ENCODE results near the gene KLF13.

Gene KLF13

GRCh38 chr15:31419820-31420219 lies 93.2 kb downstream of the KLF13 start:
- H3K4me3 ChIP-seq (ENCODE audit: low read length) = no peak overlapping the region
- TF ChIP-seq, protein P1, sequence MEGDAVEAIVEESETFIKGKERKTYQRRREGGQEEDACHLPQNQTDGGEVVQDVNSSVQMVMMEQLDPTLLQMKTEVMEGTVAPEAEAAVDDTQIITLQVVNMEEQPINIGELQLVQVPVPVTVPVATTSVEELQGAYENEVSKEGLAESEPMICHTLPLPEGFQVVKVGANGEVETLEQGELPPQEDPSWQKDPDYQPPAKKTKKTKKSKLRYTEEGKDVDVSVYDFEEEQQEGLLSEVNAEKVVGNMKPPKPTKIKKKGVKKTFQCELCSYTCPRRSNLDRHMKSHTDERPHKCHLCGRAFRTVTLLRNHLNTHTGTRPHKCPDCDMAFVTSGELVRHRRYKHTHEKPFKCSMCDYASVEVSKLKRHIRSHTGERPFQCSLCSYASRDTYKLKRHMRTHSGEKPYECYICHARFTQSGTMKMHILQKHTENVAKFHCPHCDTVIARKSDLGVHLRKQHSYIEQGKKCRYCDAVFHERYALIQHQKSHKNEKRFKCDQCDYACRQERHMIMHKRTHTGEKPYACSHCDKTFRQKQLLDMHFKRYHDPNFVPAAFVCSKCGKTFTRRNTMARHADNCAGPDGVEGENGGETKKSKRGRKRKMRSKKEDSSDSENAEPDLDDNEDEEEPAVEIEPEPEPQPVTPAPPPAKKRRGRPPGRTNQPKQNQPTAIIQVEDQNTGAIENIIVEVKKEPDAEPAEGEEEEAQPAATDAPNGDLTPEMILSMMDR (conservative IDR thresholded peaks at IDR 0.05; ENCODE audit: low read depth, low read length) = no peak
- DNase-seq (ENCODE audit: low read depth) = no peak

GRCh38 chr15:31427411-31427810 lies 100.8 kb downstream of the KLF13 start:
- H3K4me3 ChIP-seq (ENCODE audit: low read length) = no peak overlapping the region
- TF ChIP-seq, protein P1 (conservative IDR thresholded peaks at IDR 0.05; ENCODE audit: low read depth, low read length) = no peak
- no peak for DNase-seq (ENCODE audit: low read depth)
